Skeletal muscle satellite cell (primary cell): Measurements from ENCODE around the gene TAAR8. TPM values are rescaled to one million over a fixed set of nuclear protein-coding genes. Genes with fewer than 3 reads are reported as not detected.

Experiments
- H3K27me3 ChIP-seq: 2 replicates; pipeline ENCODE4 v1.7.0; 2013; ENCODE audit warnings: low read length; ENCODE audit not compliant: control insufficient read depth, insufficient read depth
- H3K36me3 ChIP-seq: 2 replicates; pipeline ENCODE4 v1.7.0; 2013; ENCODE audit warnings: mild to moderate bottlenecking, control low read depth, low read length; ENCODE audit not compliant: insufficient read depth
- H3K4me1 ChIP-seq: 2 replicates; pipeline ENCODE4 v1.7.0; 2013; ENCODE audit warnings: low read length; ENCODE audit not compliant: control insufficient read depth, insufficient read depth
- H3K4me2 ChIP-seq: 2 replicates; pipeline ENCODE4 v1.7.0; 2013; ENCODE audit warnings: mild to moderate bottlenecking, low read length
- H3K4me3 ChIP-seq: 2 replicates; pipeline ENCODE4 v1.7.0; 2013; ENCODE audit warnings: low read length
- H3K9ac ChIP-seq: 2 replicates; pipeline ENCODE4 v1.7.0; 2013; ENCODE audit warnings: mild to moderate bottlenecking, low read depth, low read length, moderate library complexity
- H3K9me3 ChIP-seq: replicated peaks from 2 replicates; pipeline ENCODE4 v1.7.0; 2013; ENCODE audit warnings: mild to moderate bottlenecking, control low read depth, low read length
- total RNA-seq: library from RNA; depleted of rRNA; stranded (reverse); fragments of >200 nt; gene quantifications from 2 replicates; pipeline ENCODE4 v1.2.3, GENCODE V29; 2012; rRNA removed

TAAR8 gene
- not detected in 2 replicates for total RNA-seq

- H3K4me1 ChIP-seq, result no peaks in the 10 kb centered on the region
Observed at GRCh38 chr6:132552372-132552771, at the start of gene TAAR8. Gene TAAR8 (plus strand): TSS chr6:132552672. CDS start chr6:132552693, 21 bp downstream.

GRCh38 chr6:132504757-132505156 lies 47.7 kb upstream of the TAAR8 start:
- H3K36me3 ChIP-seq, result peaks cover 26% of the 10 kb centered on the region
- no peak overlapping the region for H3K9ac ChIP-seq
- no peaks in the 10 kb centered on the region for H3K4me1 ChIP-seq
- H3K9me3 ChIP-seq, result no peaks in the 10 kb centered on the region
- H3K4me3 ChIP-seq, result no peak overlapping the region
- H3K27me3 ChIP-seq, result no peaks in the 10 kb centered on the region
- H3K4me2 ChIP-seq, result no peak overlapping the region

More at GRCh38 chr6:132552372-132552771, at the start of gene TAAR8:
- H3K4me2 ChIP-seq, result no peak within 1 kb of the TSS
- H3K9me3 ChIP-seq, result no peaks in the 10 kb centered on the region
- no peaks in the 10 kb centered on the region for H3K36me3 ChIP-seq
- no peak within 1 kb of the TSS for H3K4me3 ChIP-seq
- peaks cover 46% of the 10 kb centered on the region for H3K27me3 ChIP-seq
- no peak within 1 kb of the TSS for H3K9ac ChIP-seq

DNA sequence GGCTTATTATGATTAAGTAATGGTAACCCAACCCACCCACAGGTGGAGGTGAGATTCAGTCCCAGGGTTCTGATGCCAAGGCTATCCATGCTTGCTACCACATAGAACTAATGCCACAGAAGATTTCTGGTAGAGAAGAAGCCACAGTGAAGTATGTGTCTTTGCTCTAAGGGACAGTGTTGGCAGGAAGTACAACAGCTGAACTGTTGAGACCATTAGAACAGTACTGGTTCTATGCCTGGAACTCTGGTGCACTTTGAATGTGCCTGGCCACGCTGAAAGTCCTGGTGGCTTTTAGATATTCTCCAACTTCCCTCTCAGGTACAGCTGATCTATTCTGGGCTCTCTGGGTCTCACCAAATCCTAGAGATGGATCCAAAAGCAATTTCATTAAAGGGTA lies 47.3 kb upstream of the TAAR8 start:
- H3K9ac ChIP-seq, result no peak overlapping the region
- H3K4me3 ChIP-seq, result no peak overlapping the region
- H3K9me3 ChIP-seq, result no peaks in the 10 kb centered on the region
- H3K4me2 ChIP-seq, result no peak overlapping the region
- no peaks in the 10 kb centered on the region for H3K27me3 ChIP-seq
- no peaks in the 10 kb centered on the region for H3K4me1 ChIP-seq
- peaks cover 22% of the 10 kb centered on the region for H3K36me3 ChIP-seq

DNA sequence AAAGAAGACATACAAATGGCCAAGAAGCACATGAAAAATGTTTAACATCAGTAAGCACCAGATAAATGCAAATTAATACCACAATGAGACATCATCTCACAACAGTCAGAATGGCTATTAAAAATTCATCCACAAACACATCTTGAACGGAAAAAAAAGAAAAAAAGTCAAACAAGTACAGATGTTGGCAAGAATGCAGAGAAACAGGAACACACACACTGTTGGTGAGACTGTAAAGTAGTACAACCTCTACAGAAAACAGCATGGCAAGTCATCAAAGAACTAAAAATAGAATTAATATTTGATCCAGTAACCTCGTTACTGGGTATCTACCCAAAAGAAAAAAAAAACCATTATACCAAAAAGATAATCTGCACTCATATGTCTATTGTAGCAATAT lies 46.0 kb upstream of the TAAR8 start:
- Histone ChIP-seq H3K4me1 (peaks cover 11% of the 10 kb centered on the region), H3K9me3 (no peaks in the 10 kb centered on the region), H3K9ac (no peak overlapping the region), H3K27me3 (no peaks in the 10 kb centered on the region), H3K4me2 (no peak overlapping the region), H3K4me3 (no peak overlapping the region), H3K36me3 (peaks cover 13% of the 10 kb centered on the region)

- no peaks in the 10 kb centered on the region for H3K9me3 ChIP-seq
- H3K4me1 ChIP-seq, result peaks cover 11% of the 10 kb centered on the region
- H3K4me2 ChIP-seq, result no peak overlapping the region
- H3K27me3 ChIP-seq, result no peaks in the 10 kb centered on the region
- peaks cover 7% of the 10 kb centered on the region for H3K36me3 ChIP-seq
- no peak overlapping the region for H3K9ac ChIP-seq
- no peak overlapping the region for H3K4me3 ChIP-seq
Observed at GRCh38 chr6:132506869-132507808, 45.3 kb upstream of the TAAR8 start.

DNA sequence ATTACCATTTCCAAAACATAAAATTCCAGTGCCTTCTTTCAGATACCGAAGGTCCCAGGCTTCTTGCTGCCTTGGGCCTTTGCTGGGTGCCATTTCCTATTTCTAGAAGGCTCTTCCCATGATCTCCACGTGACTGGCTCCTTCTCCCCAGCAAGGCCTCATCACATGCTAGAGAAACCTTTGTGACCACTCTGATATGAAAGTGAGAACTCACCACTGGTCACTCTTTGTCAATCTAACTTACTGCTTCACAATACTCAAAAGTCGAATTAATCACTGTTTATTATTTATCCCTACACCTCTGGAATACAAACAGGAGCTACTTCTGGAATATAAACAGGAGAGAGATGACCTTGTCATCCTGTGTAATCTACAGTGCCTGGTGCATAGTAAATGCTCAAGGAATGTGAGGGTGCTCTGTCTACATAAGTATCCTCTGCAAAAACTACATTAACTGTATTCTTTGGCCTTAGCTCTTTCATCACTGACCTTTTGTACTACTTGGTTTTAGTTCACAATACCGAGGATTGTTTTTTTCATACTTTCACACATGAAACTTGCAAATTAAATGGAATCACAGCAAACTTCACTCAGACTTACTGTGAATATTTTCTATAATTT lies 41.2 kb upstream of the TAAR8 start:
- Histone ChIP-seq H3K4me3 (peak overlapping the region; percentile 94), H3K4me2 (peak overlapping the region; percentile 86), H3K4me1 (peaks cover 27% of the 10 kb centered on the region), H3K9me3 (no peaks in the 10 kb centered on the region), H3K36me3 (peaks cover 6% of the 10 kb centered on the region), H3K27me3 (peaks cover under 1% of the 10 kb centered on the region), H3K9ac (peak overlapping the region; percentile 86)

- H3K9me3 ChIP-seq, result no peaks in the 10 kb centered on the region
- H3K4me3 ChIP-seq, result peak overlapping the region; percentile 94
- peaks cover 4% of the 10 kb centered on the region for H3K27me3 ChIP-seq
- H3K36me3 ChIP-seq, result peaks cover 6% of the 10 kb centered on the region
- H3K4me1 ChIP-seq, result peaks cover 27% of the 10 kb centered on the region
- H3K9ac ChIP-seq, result peak overlapping the region; percentile 86
- H3K4me2 ChIP-seq, result peak overlapping the region; percentile 86
Observed at GRCh38 chr6:132511831-132512220, 40.6 kb upstream of the TAAR8 start.

DNA sequence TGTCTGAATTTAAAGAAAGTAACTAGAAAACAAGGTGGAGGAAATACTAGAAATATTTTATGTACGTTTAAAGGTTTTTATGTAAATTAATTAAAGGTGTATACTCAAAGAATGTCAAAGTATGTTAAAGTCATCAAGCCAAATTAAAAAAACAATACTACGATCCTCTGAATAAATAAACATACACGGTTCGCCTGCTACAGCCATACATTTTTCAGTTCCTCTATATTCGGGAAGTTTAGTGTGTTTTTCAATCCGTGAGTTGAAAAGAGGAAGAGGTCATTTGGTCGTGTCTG lies 40.2 kb upstream of the TAAR8 start:
- Histone ChIP-seq H3K4me1 (peaks cover 27% of the 10 kb centered on the region), H3K4me2 (peak overlapping the region; percentile 86), H3K27me3 (peaks cover 4% of the 10 kb centered on the region), H3K4me3 (peak overlapping the region; percentile 94), H3K36me3 (peaks cover 6% of the 10 kb centered on the region), H3K9ac (peak overlapping the region; percentile 86), H3K9me3 (no peaks in the 10 kb centered on the region)

- peak within 1 kb of the TSS; percentile 86 for H3K4me2 ChIP-seq
- peaks cover 5% of the 10 kb centered on the region for H3K36me3 ChIP-seq
- no peaks in the 10 kb centered on the region for H3K9me3 ChIP-seq
- peak within 1 kb of the TSS; percentile 86 for H3K9ac ChIP-seq
- peak within 1 kb of the TSS; percentile 94 for H3K4me3 ChIP-seq
- H3K4me1 ChIP-seq, result peaks cover 27% of the 10 kb centered on the region
- H3K27me3 ChIP-seq, result peaks cover 4% of the 10 kb centered on the region
Observed at GRCh38 chr6:132512638-132513632, 39.5 kb upstream of the TAAR8 start, which contains the start of gene STX7. Gene STX7 (minus strand): TSS chr6:132513116. CDS start chr6:132503530, 9,586 bp downstream.

DNA sequence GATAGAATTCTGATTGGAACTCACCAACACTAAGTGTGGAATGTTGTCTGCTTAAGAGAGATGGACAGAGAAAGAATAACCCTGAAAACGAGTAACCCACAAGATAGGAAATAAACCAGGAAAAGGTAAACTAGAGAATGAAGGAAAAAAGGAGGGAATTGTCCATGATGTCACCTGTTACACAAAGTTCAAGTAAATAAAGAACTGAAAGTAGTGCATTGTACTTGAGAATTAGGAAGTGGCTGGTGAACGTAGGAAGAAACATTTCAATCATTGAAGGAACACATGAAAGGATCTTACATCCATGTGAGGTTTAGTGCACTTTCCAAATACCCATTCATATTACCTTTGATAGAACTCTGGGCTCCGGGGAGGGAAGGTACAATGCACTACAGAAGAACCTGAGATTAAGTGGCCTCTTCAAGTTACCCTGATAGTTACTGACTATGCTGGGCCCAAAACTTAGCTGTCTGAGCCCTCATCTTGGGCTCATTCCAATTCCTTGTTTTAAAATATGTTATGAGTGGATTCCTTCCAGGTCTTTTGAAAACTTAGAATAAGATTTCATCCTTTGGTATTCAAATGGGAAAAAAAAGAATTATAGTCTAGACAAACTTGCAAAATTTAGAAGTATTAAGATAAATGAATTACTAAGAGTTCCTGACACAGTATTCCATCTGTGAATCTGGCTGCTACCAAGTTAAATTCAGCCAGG lies 38.5 kb upstream of the TAAR8 start:
- Histone ChIP-seq H3K27me3 (peaks cover 4% of the 10 kb centered on the region), H3K9ac (no peak overlapping the region), H3K9me3 (no peaks in the 10 kb centered on the region), H3K36me3 (no peaks in the 10 kb centered on the region), H3K4me1 (peaks cover 27% of the 10 kb centered on the region), H3K4me3 (no peak overlapping the region), H3K4me2 (no peak overlapping the region)
